Activated CD8-positive, alpha-beta T cell treated with anti-CD3 and anti-CD28 coated beads, Interleukin-2, amount 10 ng/mL, durations not matched to agents 7 days and 5 days (primary cell): ENCODE data around the gene TNS1. TPM values are rescaled to one million over a fixed set of nuclear protein-coding genes. Genes with fewer than 3 reads are reported as not detected.

ENCODE experiments used
- ATAC-seq: fragments of 150-1000 bp; cut with Tn5 transposase; one replicate; pipeline ENCODE4 v1.10.0; 2021; ENCODE audit warnings: moderate library complexity
- CTCF ChIA-PET: fragments of 350-600 bp; sonication (Branson Sonifier 250); formaldehyde crosslinking; loops from one replicate; lab custom pipeline; 2021; ENCODE audit warnings: antibody characterized with exemption; lab: Charles Lee
- POLR2A ChIA-PET: fragments of 350-600 bp; sonication (Branson Sonifier 250); formaldehyde crosslinking; loops from one replicate; lab custom pipeline; 2021; ENCODE audit warnings: antibody characterized with exemption; lab: Charles Lee
- DNase-seq: peaks from one replicate; pipeline ENCODE4 v3.0.0-alpha.2; 2020
- H3K27ac Mint-ChIP-seq: one replicate; pipeline ENCODE4 v1.8.0; 2021; ENCODE audit warnings: mild to moderate bottlenecking, mixed read lengths
- H3K27me3 Mint-ChIP-seq: one replicate; pipeline ENCODE4 v1.8.0; 2021; ENCODE audit warnings: low read depth, mixed read lengths
- H3K36me3 Mint-ChIP-seq: one replicate; pipeline ENCODE4 v1.8.0; 2021; ENCODE audit warnings: low read depth, mixed read lengths
- H3K4me1 Mint-ChIP-seq: one replicate; pipeline ENCODE4 v1.8.0; 2021; ENCODE audit warnings: low read depth, mixed read lengths
- H3K4me3 Mint-ChIP-seq: one replicate; pipeline ENCODE4 v1.8.0; 2021; ENCODE audit warnings: mild to moderate bottlenecking, mixed read lengths
- H3K9me3 Mint-ChIP-seq: one replicate; pipeline ENCODE4 v1.8.0; 2022; ENCODE audit warnings: mixed read lengths; ENCODE audit not compliant: insufficient read depth
- total RNA-seq, 2 experiments: library from RNA; stranded (reverse); gene quantifications; one replicate each; pipeline ENCODE4 v1.2.3, GENCODE V29; 2021

Gene TNS1
- total RNA-seq, 2 experiments from 2014 or later, result 28.9 to 29.8 TPM

- CTCF ChIA-PET, result no interaction called here
- Mint-ChIP-seq H3K36me3 (no peaks in the 10 kb centered on the region), H3K27ac (no peak overlapping the region), H3K9me3 (no peaks in the 10 kb centered on the region), H3K4me1 (no peaks in the 10 kb centered on the region), H3K27me3 (peaks cover 27% of the 10 kb centered on the region), H3K4me3 (no peak overlapping the region)
- ATAC-seq, result no peak
- DNase-seq, result no peak
- POLR2A ChIA-PET, result no interaction called here
Observed at GRCh38 chr2:217974389-217975005, 28.3 kb downstream of the TNS1 start.

GRCh38 chr2:217973008-217973787 is 29.6 kb downstream of the TNS1 start:
- ChIA-PET POLR2A (no interaction called here), CTCF (interaction anchor here (1.4 to 1.5 kb wide), 2 partner anchors 21 to 187 kb away, joined by 4 read pairs; no protein-coding TSS in a partner anchor)
- no peaks in the 10 kb centered on the region for H3K4me1 Mint-ChIP-seq
- H3K27me3 Mint-ChIP-seq, result peaks cover 28% of the 10 kb centered on the region
- no peak for DNase-seq
- ATAC-seq, result no peak
- no peaks in the 10 kb centered on the region for H3K36me3 Mint-ChIP-seq
- H3K4me3 Mint-ChIP-seq, result no peak overlapping the region
- H3K9me3 Mint-ChIP-seq, result no peaks in the 10 kb centered on the region
- H3K27ac Mint-ChIP-seq, result no peak overlapping the region

- no peaks in the 10 kb centered on the region for H3K36me3 Mint-ChIP-seq
- no peak for DNase-seq
- H3K27me3 Mint-ChIP-seq, result peaks cover 35% of the 10 kb centered on the region
- no peak overlapping the region for H3K4me3 Mint-ChIP-seq
- ChIA-PET CTCF (interaction anchor here (1.4 to 1.5 kb wide), 2 partner anchors 22 to 187 kb away, joined by 4 read pairs; no protein-coding TSS in a partner anchor), POLR2A (no interaction called here)
- H3K27ac Mint-ChIP-seq, result no peak overlapping the region
- no peaks in the 10 kb centered on the region for H3K4me1 Mint-ChIP-seq
- ATAC-seq, result no peak
- H3K9me3 Mint-ChIP-seq, result no peaks in the 10 kb centered on the region
Observed at GRCh38 chr2:217972490-217972889, 30.3 kb downstream of the TNS1 start.

GRCh38 chr2:217972037-217972436 is 30.8 kb downstream of the TNS1 start:
- POLR2A ChIA-PET, result no interaction called here
- Mint-ChIP-seq H3K4me1 (no peaks in the 10 kb centered on the region), H3K36me3 (no peaks in the 10 kb centered on the region), H3K27me3 (peaks cover 35% of the 10 kb centered on the region), H3K27ac (no peak overlapping the region), H3K4me3 (no peak overlapping the region), H3K9me3 (no peaks in the 10 kb centered on the region)
- CTCF ChIA-PET, result interaction anchor here (1.4 to 1.5 kb wide), 2 partner anchors 22 to 186 kb away, joined by 4 read pairs; no protein-coding TSS in a partner anchor
- DNase-seq (no peak), ATAC-seq (no peak)

GRCh38 chr2:217971166-217971565 is 31.6 kb downstream of the TNS1 start:
- no peak overlapping the region for H3K4me3 Mint-ChIP-seq
- POLR2A ChIA-PET, result no interaction called here
- no peak for DNase-seq
- H3K9me3 Mint-ChIP-seq, result no peaks in the 10 kb centered on the region
- no peak for ATAC-seq
- CTCF ChIA-PET, result no interaction called here
- H3K4me1 Mint-ChIP-seq, result no peaks in the 10 kb centered on the region
- H3K36me3 Mint-ChIP-seq, result no peaks in the 10 kb centered on the region
- peaks cover 37% of the 10 kb centered on the region for H3K27me3 Mint-ChIP-seq
- no peak overlapping the region for H3K27ac Mint-ChIP-seq

- Mint-ChIP-seq H3K36me3 (no peaks in the 10 kb centered on the region), H3K27me3 (peaks cover 37% of the 10 kb centered on the region), H3K27ac (no peak overlapping the region), H3K9me3 (no peaks in the 10 kb centered on the region), H3K4me3 (no peak overlapping the region), H3K4me1 (no peaks in the 10 kb centered on the region)
- DNase-seq (no peak), ATAC-seq (no peak)
- POLR2A ChIA-PET, result no interaction called here
- CTCF ChIA-PET, result no interaction called here
Observed at GRCh38 chr2:217970206-217970605, 32.6 kb downstream of the TNS1 start.

- ChIA-PET POLR2A (no interaction called here), CTCF (no interaction called here)
- Mint-ChIP-seq H3K4me3 (no peak overlapping the region), H3K27me3 (peaks cover 37% of the 10 kb centered on the region), H3K36me3 (no peaks in the 10 kb centered on the region), H3K9me3 (no peaks in the 10 kb centered on the region), H3K27ac (no peak overlapping the region), H3K4me1 (no peaks in the 10 kb centered on the region)
- DNase-seq (no peak), ATAC-seq (no peak)
Observed at GRCh38 chr2:217969588-217969987, 33.2 kb downstream of the TNS1 start.

- H3K4me1 Mint-ChIP-seq, result no peaks in the 10 kb centered on the region
- no peak overlapping the region for H3K4me3 Mint-ChIP-seq
- H3K36me3 Mint-ChIP-seq, result no peaks in the 10 kb centered on the region
- no peak overlapping the region for H3K27ac Mint-ChIP-seq
- peaks cover 30% of the 10 kb centered on the region for H3K27me3 Mint-ChIP-seq
- H3K9me3 Mint-ChIP-seq, result no peaks in the 10 kb centered on the region
- ChIA-PET POLR2A (no interaction called here), CTCF (interaction anchor here (0.7 kb wide), 1 partner anchor 1578 kb away, joined by 3 read pairs; no protein-coding TSS in a partner anchor)
- no peak for ATAC-seq
- DNase-seq, result no peak
Observed at GRCh38 chr2:217968023-217968422, 34.8 kb downstream of the TNS1 start.

GRCh38 chr2:217966423-217967070 is 36.2 kb downstream of the TNS1 start:
- CTCF ChIA-PET, result no interaction called here
- Mint-ChIP-seq H3K4me1 (no peaks in the 10 kb centered on the region), H3K27ac (no peak overlapping the region), H3K27me3 (peaks cover 28% of the 10 kb centered on the region), H3K4me3 (no peak overlapping the region), H3K36me3 (no peaks in the 10 kb centered on the region), H3K9me3 (no peaks in the 10 kb centered on the region)
- ATAC-seq, result no peak
- no peak for DNase-seq
- POLR2A ChIA-PET, result interaction anchor here (0.6 kb wide), 1 partner anchor 80 kb away, joined by 3 read pairs; no protein-coding TSS in a partner anchor

GRCh38 chr2:217964275-217965161 is 38.3 kb downstream of the TNS1 start:
- Mint-ChIP-seq H3K4me3 (no peak overlapping the region), H3K27me3 (peaks cover 15% of the 10 kb centered on the region), H3K9me3 (no peaks in the 10 kb centered on the region), H3K36me3 (no peaks in the 10 kb centered on the region), H3K27ac (no peak overlapping the region), H3K4me1 (no peaks in the 10 kb centered on the region)
- no peak for DNase-seq
- no peak for ATAC-seq
- CTCF ChIA-PET, result interaction anchor here (1.2 kb wide), 1 partner anchor 179 kb away, joined by 3 read pairs; no protein-coding TSS in a partner anchor
- POLR2A ChIA-PET, result no interaction called here

- Mint-ChIP-seq H3K36me3 (no peaks in the 10 kb centered on the region), H3K27me3 (peaks cover 7% of the 10 kb centered on the region), H3K4me1 (no peaks in the 10 kb centered on the region), H3K4me3 (no peak overlapping the region), H3K27ac (no peak overlapping the region), H3K9me3 (no peaks in the 10 kb centered on the region)
- ChIA-PET POLR2A (no interaction called here), CTCF (no interaction called here)
- ATAC-seq (no peak), DNase-seq (no peak)
Observed at GRCh38 chr2:217960351-217960750, 42.4 kb downstream of the TNS1 start.
